Measurements from ENCODE around the gene FKBP14.

DNA sequence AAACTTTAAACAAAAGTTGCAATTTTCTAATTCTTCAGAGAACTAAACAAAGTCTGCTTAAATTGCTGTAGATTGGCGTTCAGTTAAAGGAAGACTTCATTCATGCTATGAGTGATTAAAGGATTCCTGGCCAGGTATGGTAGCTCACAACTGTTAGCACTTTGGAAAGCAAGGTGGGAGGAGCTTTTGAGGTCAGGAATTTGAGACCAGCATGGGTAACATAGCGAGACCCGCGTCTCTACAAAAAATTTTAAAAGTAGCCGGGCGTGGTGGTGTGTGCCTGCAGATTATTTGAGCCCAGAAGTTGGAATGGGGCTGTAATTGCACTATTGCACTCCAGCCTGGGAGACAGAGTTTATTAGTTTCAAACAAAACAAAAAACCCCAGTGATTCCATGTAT, 23.4 kb downstream of the FKBP14 start:
- no peak for TF ChIP-seq EP300 (IDR thresholded peaks at IDR 0.05)
- TF ChIP-seq, protein P1, sequence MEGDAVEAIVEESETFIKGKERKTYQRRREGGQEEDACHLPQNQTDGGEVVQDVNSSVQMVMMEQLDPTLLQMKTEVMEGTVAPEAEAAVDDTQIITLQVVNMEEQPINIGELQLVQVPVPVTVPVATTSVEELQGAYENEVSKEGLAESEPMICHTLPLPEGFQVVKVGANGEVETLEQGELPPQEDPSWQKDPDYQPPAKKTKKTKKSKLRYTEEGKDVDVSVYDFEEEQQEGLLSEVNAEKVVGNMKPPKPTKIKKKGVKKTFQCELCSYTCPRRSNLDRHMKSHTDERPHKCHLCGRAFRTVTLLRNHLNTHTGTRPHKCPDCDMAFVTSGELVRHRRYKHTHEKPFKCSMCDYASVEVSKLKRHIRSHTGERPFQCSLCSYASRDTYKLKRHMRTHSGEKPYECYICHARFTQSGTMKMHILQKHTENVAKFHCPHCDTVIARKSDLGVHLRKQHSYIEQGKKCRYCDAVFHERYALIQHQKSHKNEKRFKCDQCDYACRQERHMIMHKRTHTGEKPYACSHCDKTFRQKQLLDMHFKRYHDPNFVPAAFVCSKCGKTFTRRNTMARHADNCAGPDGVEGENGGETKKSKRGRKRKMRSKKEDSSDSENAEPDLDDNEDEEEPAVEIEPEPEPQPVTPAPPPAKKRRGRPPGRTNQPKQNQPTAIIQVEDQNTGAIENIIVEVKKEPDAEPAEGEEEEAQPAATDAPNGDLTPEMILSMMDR (IDR thresholded peaks at IDR 0.05) = no peak
- no peak for TF ChIP-seq POLR2AphosphoS5 (IDR thresholded peaks at IDR 0.05)

All from upper lobe of left lung (tissue), 4 donors.